ENCODE measurements around the gene C19orf81.

Gene C19orf81

GRCh38 chr19:50659318-50660087, 10.3 kb downstream of the C19orf81 start:
- no peak for DNase-seq (ENCODE audit: low spot score)

GRCh38 chr19:50660088-50660366, 10.8 kb downstream of the C19orf81 start:
- no peak for DNase-seq (ENCODE audit: low spot score)

GRCh38 chr19:50661023-50661422, 11.8 kb downstream of the C19orf81 start:
- DNase-seq (ENCODE audit: low spot score): no peak

GRCh38 chr19:50661766-50662650, 12.8 kb downstream of the C19orf81 start:
- DNase-seq (ENCODE audit: low spot score): no peak

GRCh38 chr19:50662651-50663481, 13.6 kb downstream of the C19orf81 start:
- DNase-seq (ENCODE audit: low spot score): no peak

GRCh38 chr19:50663482-50663790, 14.2 kb downstream of the C19orf81 start:
- no peak for DNase-seq (ENCODE audit: low spot score)

- DNase-seq (ENCODE audit: low spot score): no peak
Measured at GRCh38 chr19:50664204-50664603, 15.0 kb downstream of the C19orf81 start.

- DNase-seq (ENCODE audit: low spot score): no peak
Measured at GRCh38 chr19:50666346-50667176, 17.3 kb downstream of the C19orf81 start.

GRCh38 chr19:50667177-50667758, 18.0 kb downstream of the C19orf81 start:
- no peak for DNase-seq (ENCODE audit: low spot score)

- no peak for DNase-seq (ENCODE audit: low spot score)
Measured at GRCh38 chr19:50667759-50668231, 18.6 kb downstream of the C19orf81 start.

- DNase-seq (ENCODE audit: low spot score): no peak
Measured at GRCh38 chr19:50668416-50668815, 19.2 kb downstream of the C19orf81 start.

GRCh38 chr19:50668879-50669278, 19.6 kb downstream of the C19orf81 start:
- DNase-seq (ENCODE audit: low spot score): no peak

GRCh38 chr19:50669302-50670101, 20.3 kb downstream of the C19orf81 start:
- DNase-seq (ENCODE audit: low spot score): peak; percentile 57

GRCh38 chr19:50670102-50670380, 20.8 kb downstream of the C19orf81 start:
- DNase-seq (ENCODE audit: low spot score): no peak

- no peak for DNase-seq (ENCODE audit: low spot score)
Measured at GRCh38 chr19:50673118-50673517, 23.9 kb downstream of the C19orf81 start.

- no peak for DNase-seq (ENCODE audit: low spot score)
Measured at GRCh38 chr19:50676625-50677197, 27.5 kb downstream of the C19orf81 start.

- DNase-seq (ENCODE audit: low spot score): no peak
Measured at GRCh38 chr19:50677636-50678035, 28.4 kb downstream of the C19orf81 start.

GRCh38 chr19:50678323-50678722, 29.1 kb downstream of the C19orf81 start:
- DNase-seq (ENCODE audit: low spot score): no peak

- DNase-seq (ENCODE audit: low spot score): peak; percentile 64
Measured at GRCh38 chr19:50679177-50680125, 30.2 kb downstream of the C19orf81 start.

Measured in HuH-7.5 (cell line).